Cardiac muscle cell (in vitro differentiated cells and primary cell): Measurements from ENCODE around the gene SCML2. TPM values are rescaled to one million over a fixed set of nuclear protein-coding genes. Genes with fewer than 3 reads are reported as not detected.

ENCODE experiments used
- DNase-seq, 2 donors: peaks; one replicate each; pipeline versions ENCODE4 v3.0.0 to v3.0.0-alpha.2; 2010 to 2017; ENCODE audit warnings: low read depth in 1 of 2, low spot score in 1 of 2
- H3K27ac ChIP-seq: fragments of 200-600 bp; sonication (generic); 2 replicates; pipeline ENCODE4 v1.5.1; 2016
- H3K27me3 ChIP-seq: fragments of 200-600 bp; sonication (generic); 2 replicates; pipeline ENCODE4 v1.6.0; 2016; ENCODE audit warnings: control low read depth
- H3K36me3 ChIP-seq: fragments of 200-600 bp; sonication (generic); 2 replicates; pipeline ENCODE4 v1.5.1; 2016; ENCODE audit warnings: control low read depth
- H3K4me1 ChIP-seq: fragments of 200-600 bp; sonication (generic); 2 replicates; pipeline ENCODE4 v1.8.1; 2017; ENCODE audit warnings: low read depth, mild to moderate bottlenecking, mixed run types
- H3K4me3 ChIP-seq: fragments of 200-600 bp; sonication (generic); 2 replicates; pipeline ENCODE4 v1.5.1; 2016; ENCODE audit warnings: mild to moderate bottlenecking
- H3K9me3 ChIP-seq: fragments of 200-600 bp; sonication (generic); 2 replicates; pipeline ENCODE4 v1.5.1; 2017; ENCODE audit warnings: low read depth, mild to moderate bottlenecking, control low read depth
- polyA plus RNA-seq: library from polyadenylated mRNA; unstranded; fragments of >200 nt; fragmentation: Nextera tagmentation; extraction: Ambion mirVana; gene quantifications from 2 replicates; pipeline ENCODE4 v1.2.1, GENCODE V29; 2016
- total RNA-seq: library from RNA; depleted of rRNA; stranded (reverse); fragments of >200 nt; gene quantifications from 2 replicates; pipeline ENCODE4 v1.2.3, GENCODE V29; 2016
- TF ChIP-seq, protein P1 (sequence below): IDR thresholded peaks from 2 replicates; pipeline ENCODE4 v1.5.1; 2012; ENCODE audit warnings: low read depth, mild to moderate bottlenecking, low read length

SCML2 gene
- total and polyA plus RNA-seq, 2 experiments from 2014 or later, result 6.1 to 8.4 TPM

DNA sequence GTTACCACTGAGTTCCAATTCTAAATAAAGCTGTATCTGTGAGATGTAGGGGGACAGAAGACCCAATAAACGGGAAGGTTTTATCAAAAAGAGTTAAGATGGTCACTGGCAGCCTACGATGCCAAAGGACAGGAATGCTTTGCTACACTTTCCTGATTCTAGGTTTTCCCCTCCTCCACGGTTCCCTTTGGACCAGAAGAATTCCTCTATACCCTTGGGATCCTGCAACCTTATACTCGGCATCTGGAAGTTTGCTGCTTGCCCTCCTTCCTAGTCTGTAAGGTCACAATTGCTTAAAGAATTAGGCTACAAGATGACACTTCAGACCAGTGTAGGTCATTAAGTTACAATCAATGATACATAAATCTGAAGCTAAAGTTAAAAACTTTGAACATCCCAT, 64.3 kb downstream of the SCML2 start:
- H3K4me1 ChIP-seq, result no peaks in the 10 kb centered on the region
- H3K27ac ChIP-seq, result no peak overlapping the region
- no peak overlapping the region for H3K4me3 ChIP-seq
- H3K27me3 ChIP-seq, result no peaks in the 10 kb centered on the region
- no peaks in the 10 kb centered on the region for H3K9me3 ChIP-seq
- TF ChIP-seq, protein P1, sequence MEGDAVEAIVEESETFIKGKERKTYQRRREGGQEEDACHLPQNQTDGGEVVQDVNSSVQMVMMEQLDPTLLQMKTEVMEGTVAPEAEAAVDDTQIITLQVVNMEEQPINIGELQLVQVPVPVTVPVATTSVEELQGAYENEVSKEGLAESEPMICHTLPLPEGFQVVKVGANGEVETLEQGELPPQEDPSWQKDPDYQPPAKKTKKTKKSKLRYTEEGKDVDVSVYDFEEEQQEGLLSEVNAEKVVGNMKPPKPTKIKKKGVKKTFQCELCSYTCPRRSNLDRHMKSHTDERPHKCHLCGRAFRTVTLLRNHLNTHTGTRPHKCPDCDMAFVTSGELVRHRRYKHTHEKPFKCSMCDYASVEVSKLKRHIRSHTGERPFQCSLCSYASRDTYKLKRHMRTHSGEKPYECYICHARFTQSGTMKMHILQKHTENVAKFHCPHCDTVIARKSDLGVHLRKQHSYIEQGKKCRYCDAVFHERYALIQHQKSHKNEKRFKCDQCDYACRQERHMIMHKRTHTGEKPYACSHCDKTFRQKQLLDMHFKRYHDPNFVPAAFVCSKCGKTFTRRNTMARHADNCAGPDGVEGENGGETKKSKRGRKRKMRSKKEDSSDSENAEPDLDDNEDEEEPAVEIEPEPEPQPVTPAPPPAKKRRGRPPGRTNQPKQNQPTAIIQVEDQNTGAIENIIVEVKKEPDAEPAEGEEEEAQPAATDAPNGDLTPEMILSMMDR, result no peak
- peak in 1 of 2 donors; percentile 24 for DNase-seq
- no peaks in the 10 kb centered on the region for H3K36me3 ChIP-seq

DNA sequence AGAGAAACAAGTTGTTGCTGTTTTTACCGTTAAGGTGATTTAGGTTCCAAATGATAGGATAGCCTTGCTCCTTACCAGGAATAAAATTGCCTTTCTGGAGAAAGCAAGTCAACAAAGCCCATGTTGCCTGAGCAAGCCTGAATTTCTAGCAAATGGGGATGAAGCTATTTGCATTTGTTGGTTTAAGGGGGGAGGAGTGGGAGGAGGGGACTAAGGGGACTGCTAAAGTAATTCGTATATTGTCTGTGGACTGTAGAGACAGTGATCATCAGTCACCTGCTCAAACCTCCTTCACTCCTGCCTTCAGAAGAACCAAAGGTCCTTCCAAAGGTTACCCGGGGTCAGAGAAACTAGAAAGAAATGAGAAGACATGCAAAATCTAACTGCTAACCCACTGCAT, 65.8 kb downstream of the SCML2 start:
- TF ChIP-seq, protein P1, result no peak
- no peaks in the 10 kb centered on the region for H3K36me3 ChIP-seq
- H3K9me3 ChIP-seq, result no peaks in the 10 kb centered on the region
- no peak overlapping the region for H3K4me3 ChIP-seq
- H3K27me3 ChIP-seq, result no peaks in the 10 kb centered on the region
- H3K4me1 ChIP-seq, result no peaks in the 10 kb centered on the region
- peak in 1 of 2 donors; percentile 3 for DNase-seq
- H3K27ac ChIP-seq, result no peak overlapping the region

DNA sequence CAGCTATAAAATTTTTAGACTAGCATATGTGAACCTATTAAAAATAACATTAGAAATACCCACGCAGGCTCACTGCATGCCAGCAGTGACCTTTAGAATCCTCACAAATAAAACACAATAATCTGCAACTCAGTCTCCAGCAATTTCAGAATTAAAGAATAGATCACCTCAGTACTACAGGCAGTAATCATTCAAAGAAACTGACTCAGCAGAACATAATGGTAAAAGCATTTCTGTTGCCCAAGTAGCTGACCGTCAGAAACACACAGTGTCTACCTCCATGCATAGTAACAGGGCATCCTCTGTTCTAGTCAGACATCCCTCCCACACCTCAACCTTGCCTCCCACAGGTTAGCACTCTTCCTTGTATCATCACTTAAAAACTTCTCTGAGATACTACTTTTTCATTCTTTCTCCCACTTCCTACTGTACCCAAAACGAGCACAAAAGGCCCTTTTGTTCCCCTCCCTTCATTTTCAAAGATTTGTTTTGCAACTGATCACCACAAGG, 68.1 kb downstream of the SCML2 start:
- Histone ChIP-seq H3K27me3 (no peaks in the 10 kb centered on the region), H3K4me3 (no peak overlapping the region), H3K27ac (no peak overlapping the region), H3K36me3 (no peaks in the 10 kb centered on the region), H3K9me3 (no peaks in the 10 kb centered on the region), H3K4me1 (no peaks in the 10 kb centered on the region)
- DNase-seq, result peak in 1 of 2 donors; percentile 0
- TF ChIP-seq, protein P1, result no peak

DNA sequence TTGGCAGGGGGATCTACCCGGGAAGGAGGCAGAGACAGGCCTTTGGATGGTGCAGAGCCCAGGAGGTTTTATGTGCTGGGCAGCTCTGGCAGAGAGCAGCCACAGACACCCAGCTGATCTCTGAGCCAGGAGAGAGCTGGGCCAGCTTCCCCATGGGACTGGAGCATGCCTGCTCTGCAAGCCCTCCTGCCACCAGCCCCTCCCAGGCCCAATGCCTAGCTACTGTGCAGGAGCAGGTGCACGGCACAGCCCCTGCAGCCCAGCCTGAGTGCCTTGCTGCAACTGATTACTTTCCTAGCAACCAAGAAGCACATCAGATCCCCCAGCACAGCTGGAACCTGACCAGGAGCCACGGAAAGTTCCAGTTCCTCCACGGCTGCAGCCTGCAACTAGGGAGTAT, 76.0 kb downstream of the SCML2 start:
- H3K4me1 ChIP-seq, result no peaks in the 10 kb centered on the region
- no peaks in the 10 kb centered on the region for H3K36me3 ChIP-seq
- H3K4me3 ChIP-seq, result no peak overlapping the region
- H3K27me3 ChIP-seq, result no peaks in the 10 kb centered on the region
- no peak for DNase-seq
- no peaks in the 10 kb centered on the region for H3K9me3 ChIP-seq
- no peak overlapping the region for H3K27ac ChIP-seq
- TF ChIP-seq, protein P1, result no peak

DNA sequence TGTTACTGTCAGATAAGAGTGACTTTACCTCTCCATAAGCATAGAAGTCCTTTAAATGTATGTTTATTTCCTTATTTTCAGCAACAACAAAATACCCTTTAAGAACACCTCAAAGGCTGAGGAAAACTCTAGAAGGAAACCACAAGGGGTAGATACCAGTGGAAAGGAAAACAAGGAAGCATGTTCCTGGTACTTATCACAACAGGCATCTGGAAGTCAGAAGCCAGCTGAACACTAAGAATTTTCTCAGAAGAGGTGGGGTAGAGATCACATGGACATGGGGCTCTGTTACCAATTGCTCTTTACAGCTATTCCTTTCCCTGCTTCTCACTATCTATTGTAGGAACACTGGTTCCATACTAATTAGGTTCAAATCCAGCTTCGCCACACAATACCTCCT, 82.3 kb downstream of the SCML2 start:
- H3K27me3 ChIP-seq, result no peaks in the 10 kb centered on the region
- TF ChIP-seq, protein P1, result no peak
- DNase-seq, result no peak
- H3K36me3 ChIP-seq, result no peaks in the 10 kb centered on the region
- H3K27ac ChIP-seq, result no peak overlapping the region
- H3K9me3 ChIP-seq, result no peaks in the 10 kb centered on the region
- H3K4me3 ChIP-seq, result no peak overlapping the region
- no peaks in the 10 kb centered on the region for H3K4me1 ChIP-seq

DNA sequence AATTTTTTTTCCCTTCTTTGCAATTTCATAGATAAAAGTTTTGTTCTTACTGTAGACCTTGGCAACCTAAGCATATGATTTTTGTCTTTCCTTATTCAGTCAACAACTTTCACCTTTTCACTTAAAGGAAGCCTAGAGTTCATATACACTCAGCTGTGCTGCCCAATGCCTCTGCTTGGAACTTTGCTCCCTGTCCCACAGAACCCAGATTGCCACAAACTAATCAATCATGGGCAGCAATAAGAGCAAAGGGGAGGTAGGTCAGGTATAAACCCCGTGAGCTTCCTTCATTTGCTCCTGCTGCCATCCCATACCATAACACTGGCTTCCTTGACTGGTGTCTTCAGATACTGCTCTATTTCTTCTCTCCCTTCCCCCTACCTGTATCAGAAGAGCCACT, 82.8 kb downstream of the SCML2 start:
- no peaks in the 10 kb centered on the region for H3K9me3 ChIP-seq
- H3K4me1 ChIP-seq, result no peaks in the 10 kb centered on the region
- no peak for DNase-seq
- TF ChIP-seq, protein P1, result no peak
- H3K27me3 ChIP-seq, result no peaks in the 10 kb centered on the region
- no peak overlapping the region for H3K27ac ChIP-seq
- H3K4me3 ChIP-seq, result no peak overlapping the region
- no peaks in the 10 kb centered on the region for H3K36me3 ChIP-seq
